Left forelimb (tissue), 1 donor: ENCODE measurements around the gene CYBC1.
A peak's percentile ranks its signal among the peaks of the same experiment; 100 is the strongest.

Experiments
- DNase-seq: peaks from one replicate; pipeline ENCODE4 v3.0.0-alpha.2; 2018; ENCODE audit warnings: low spot score

The CYBC1 gene

GRCh38 chr17:82408288-82408937 lies 42.1 kb downstream of the CYBC1 start:
- no peak for DNase-seq

GRCh38 chr17:82407255-82407654 lies 43.3 kb downstream of the CYBC1 start:
- peak; percentile 55 for DNase-seq

- DNase-seq: no peak
Observed at GRCh38 chr17:82406131-82406671, 44.4 kb downstream of the CYBC1 start.

GRCh38 chr17:82405051-82405450 lies 45.5 kb downstream of the CYBC1 start:
- DNase-seq: no peak

- DNase-seq: no peak
Observed at GRCh38 chr17:82403662-82404660, 46.6 kb downstream of the CYBC1 start.

- DNase-seq: no peak
Observed at GRCh38 chr17:82402865-82403264, 47.7 kb downstream of the CYBC1 start.

- DNase-seq: no peak
Observed at GRCh38 chr17:82400830-82401229, 49.7 kb downstream of the CYBC1 start.

GRCh38 chr17:82400206-82400605 lies 50.3 kb downstream of the CYBC1 start:
- DNase-seq: no peak

- peak; percentile 83 for DNase-seq
Observed at GRCh38 chr17:82399601-82400101, 50.9 kb downstream of the CYBC1 start.

- peak; percentile 86 for DNase-seq
Observed at GRCh38 chr17:82399041-82399441, 51.5 kb downstream of the CYBC1 start.

GRCh38 chr17:82397449-82398335 lies 52.9 kb downstream of the CYBC1 start:
- DNase-seq: no peak

GRCh38 chr17:82396601-82397435 lies 53.7 kb downstream of the CYBC1 start:
- no peak for DNase-seq

GRCh38 chr17:82394278-82394677 lies 56.3 kb downstream of the CYBC1 start:
- no peak for DNase-seq

GRCh38 chr17:82392941-82393340 lies 57.6 kb downstream of the CYBC1 start:
- DNase-seq: no peak
